Prostate gland (tissue), 2 donors: ENCODE measurements around the gene CSPG4. TPM values are rescaled to one million over a fixed set of nuclear protein-coding genes. Genes with fewer than 3 reads are reported as not detected.
"Not testable (repeated sequence)": the region's sequence is repeated elsewhere in the genome, so short reads cannot be mapped to it uniquely, and the experiment has no call there.

Experiments used
- DNase-seq: peaks from one replicate; pipeline ENCODE4 v3.0.0-alpha.2; 2019; ENCODE audit warnings: low spot score
- H3K27ac ChIP-seq, 2 donors: fragments of 200-600 bp; sonication (generic); 2 replicates each; pipeline ENCODE4 v1.5.1; 2017 to 2019
- H3K27me3 ChIP-seq: fragments of 200-600 bp; sonication (generic); replicated peaks from 2 replicates; pipeline ENCODE4 v1.5.1; 2019; ENCODE audit not compliant: insufficient read depth
- H3K36me3 ChIP-seq, 2 donors: fragments of 200-600 bp; sonication (generic); 1 replicate in 1 of 2; 2 replicates in 1 of 2; pipeline versions ENCODE4 v1.5.1 to v1.8.1; 2017 to 2019
- H3K4me1 ChIP-seq: fragments of 200-600 bp; sonication (generic); replicated peaks from 2 replicates; pipeline ENCODE4 v1.5.1; 2019
- H3K4me3 ChIP-seq, 2 donors: fragments of 200-600 bp; sonication (generic); 2 replicates each; pipeline ENCODE4 v1.5.1; 2017 to 2019
- H3K9me3 ChIP-seq: fragments of 200-600 bp; sonication (generic); 2 replicates; pipeline ENCODE4 v1.5.1; 2017
- POLR2A ChIP-seq: fragments of 450-650 bp; IDR thresholded peaks from one replicate; pipeline ENCODE4 v1.6.1; 2016; ENCODE audit warnings: antibody characterized with exemption, mild to moderate bottlenecking
- POLR2AphosphoS5 ChIP-seq: sonication (generic); formaldehyde crosslinking; IDR thresholded peaks from one replicate; pipeline ENCODE4 v1.6.1; 2017; ENCODE audit warnings: antibody characterized with exemption
- WGBS: methylation state at CpG from one replicate; pipeline ENCODE4 v1.1.5; 2018; 5-methylcytosine and 5-hydroxymethylcytosine counted together
- intact Hi-C: fragments of 100-400 bp; cut with DNase I; formaldehyde crosslinking; loops from one replicate; pipeline ENCODE4 v1.14.2; 2022
- total RNA-seq, 2 donors: library from RNA; depleted of rRNA; stranded (reverse); fragments of >200 nt; gene quantifications; one replicate each; pipeline ENCODE4 v1.1.0, GENCODE V29; 2016
- TF ChIP-seq, protein P1 (sequence below), 4 experiments: fragments of 200-600 bp in 2 of 4; fragments of 450-650 bp in 2 of 4; sonication (generic) in 2 of 4; IDR thresholded peaks; 1 replicate in 3 of 4; 2 replicates in 1 of 4; pipeline ENCODE4 v1.5.1; 2016 to 2019; ENCODE audit warnings: antibody characterized with exemption in 4 of 4, mild to moderate bottlenecking in 2 of 4, moderate library complexity in 2 of 4

CSPG4 gene
- total RNA-seq, 2 donors from 2014 or later = 14.3 to 29.4 TPM

DNA sequence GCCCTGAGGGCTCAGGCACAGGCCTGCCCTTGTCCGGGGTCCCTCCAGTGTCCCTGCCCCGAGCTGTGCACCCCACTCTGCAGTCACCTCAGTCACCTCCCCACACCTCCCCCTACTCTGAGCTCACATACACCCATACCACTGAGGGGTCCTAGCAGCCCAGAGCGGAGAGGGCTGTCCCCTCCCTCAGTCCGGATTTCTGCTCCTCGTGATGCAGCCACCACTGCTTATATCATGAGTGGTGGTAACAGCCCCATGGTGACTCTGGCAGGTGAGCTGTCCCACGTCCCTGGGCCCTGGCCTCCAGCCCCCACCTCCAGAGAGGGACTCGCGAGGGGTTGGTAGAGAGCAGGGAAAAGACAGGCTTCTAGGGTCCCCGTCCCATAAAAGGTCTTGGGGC lies 8.0 kb downstream of the CSPG4 start:
- no peaks in the 10 kb centered on the region for H3K9me3 ChIP-seq
- peak overlapping the region; percentile 7 to 41 for H3K27ac ChIP-seq
- H3K4me3 ChIP-seq = no peak overlapping the region
- TF ChIP-seq POLR2AphosphoS5 (no peak), POLR2A (no peak)
- TF ChIP-seq, protein P1, sequence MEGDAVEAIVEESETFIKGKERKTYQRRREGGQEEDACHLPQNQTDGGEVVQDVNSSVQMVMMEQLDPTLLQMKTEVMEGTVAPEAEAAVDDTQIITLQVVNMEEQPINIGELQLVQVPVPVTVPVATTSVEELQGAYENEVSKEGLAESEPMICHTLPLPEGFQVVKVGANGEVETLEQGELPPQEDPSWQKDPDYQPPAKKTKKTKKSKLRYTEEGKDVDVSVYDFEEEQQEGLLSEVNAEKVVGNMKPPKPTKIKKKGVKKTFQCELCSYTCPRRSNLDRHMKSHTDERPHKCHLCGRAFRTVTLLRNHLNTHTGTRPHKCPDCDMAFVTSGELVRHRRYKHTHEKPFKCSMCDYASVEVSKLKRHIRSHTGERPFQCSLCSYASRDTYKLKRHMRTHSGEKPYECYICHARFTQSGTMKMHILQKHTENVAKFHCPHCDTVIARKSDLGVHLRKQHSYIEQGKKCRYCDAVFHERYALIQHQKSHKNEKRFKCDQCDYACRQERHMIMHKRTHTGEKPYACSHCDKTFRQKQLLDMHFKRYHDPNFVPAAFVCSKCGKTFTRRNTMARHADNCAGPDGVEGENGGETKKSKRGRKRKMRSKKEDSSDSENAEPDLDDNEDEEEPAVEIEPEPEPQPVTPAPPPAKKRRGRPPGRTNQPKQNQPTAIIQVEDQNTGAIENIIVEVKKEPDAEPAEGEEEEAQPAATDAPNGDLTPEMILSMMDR (IDR thresholded peaks at IDR 0.05) = no peak
- no peaks in the 10 kb centered on the region for H3K4me1 ChIP-seq
- H3K36me3 ChIP-seq = no peaks in the 10 kb centered on the region
- no peaks in the 10 kb centered on the region for H3K27me3 ChIP-seq
- intact Hi-C loops = no loop called here
- no peak for DNase-seq
- 96% methylated on average over 9 of the region's 9 CpGs for WGBS

GRCh38 chr15:75704263-75704615 lies 8.4 kb downstream of the CSPG4 start:
- Histone ChIP-seq H3K4me1 (no peaks in the 10 kb centered on the region), H3K27ac (peak overlapping the region; percentile 7 to 41), H3K36me3 (no peaks in the 10 kb centered on the region), H3K4me3 (no peak overlapping the region), H3K27me3 (no peaks in the 10 kb centered on the region), H3K9me3 (no peaks in the 10 kb centered on the region)
- TF ChIP-seq, protein P1 (IDR thresholded peaks at IDR 0.05) = no peak
- TF ChIP-seq POLR2AphosphoS5 = no peak
- TF ChIP-seq POLR2A = no peak
- intact Hi-C loops = no loop called here
- DNase-seq = no peak
- 59% methylated on average over 6 of the region's 6 CpGs for WGBS

DNA sequence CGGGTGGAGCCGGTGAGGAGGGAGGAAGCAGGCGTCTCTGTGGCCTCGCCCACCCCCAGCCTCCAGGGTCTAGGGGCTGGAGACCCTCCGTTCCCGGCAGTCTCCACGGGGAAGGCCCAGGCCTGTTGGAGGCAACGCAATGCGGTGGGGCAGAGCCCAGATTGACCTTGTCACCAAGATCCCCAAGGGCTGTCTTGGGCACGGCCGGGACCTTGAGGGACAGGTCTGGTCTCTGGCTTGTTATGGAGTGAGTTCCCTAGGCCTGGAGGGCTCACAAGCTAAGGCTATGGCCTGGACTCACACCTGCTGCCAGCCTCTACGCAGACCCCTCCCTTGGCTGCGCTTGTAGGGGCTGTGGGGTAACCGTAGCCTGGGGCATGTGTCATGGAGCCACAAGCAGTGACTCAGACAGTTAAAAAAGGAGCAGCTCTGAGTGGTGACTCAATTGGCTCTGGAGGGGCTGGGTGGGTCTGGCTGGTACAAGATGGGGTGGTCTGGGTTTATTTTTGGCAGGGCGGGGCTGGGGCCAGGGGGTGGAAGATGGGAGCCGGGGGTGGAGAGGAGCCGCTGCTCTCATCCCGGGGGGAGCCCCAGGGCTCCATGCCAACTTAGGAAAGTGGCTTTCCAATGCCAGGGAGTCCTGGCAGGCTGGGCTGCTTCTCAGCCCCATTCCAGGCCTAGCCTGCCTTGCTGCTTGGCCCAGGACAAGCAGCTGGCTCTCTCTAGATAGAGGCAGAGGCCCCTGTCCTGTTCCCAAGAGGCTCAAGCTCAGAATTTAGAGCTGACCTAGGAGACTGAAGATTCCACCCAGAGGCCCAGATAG lies 9.0 kb downstream of the CSPG4 start:
- H3K27ac ChIP-seq, H3K36me3 ChIP-seq, DNase-seq, H3K27me3 ChIP-seq, intact Hi-C loops, H3K4me1 ChIP-seq, H3K9me3 ChIP-seq, H3K4me3 ChIP-seq: not testable (repeated sequence)
- no CpG with 5 or more reads among the region's 18 CpGs for WGBS

DNA sequence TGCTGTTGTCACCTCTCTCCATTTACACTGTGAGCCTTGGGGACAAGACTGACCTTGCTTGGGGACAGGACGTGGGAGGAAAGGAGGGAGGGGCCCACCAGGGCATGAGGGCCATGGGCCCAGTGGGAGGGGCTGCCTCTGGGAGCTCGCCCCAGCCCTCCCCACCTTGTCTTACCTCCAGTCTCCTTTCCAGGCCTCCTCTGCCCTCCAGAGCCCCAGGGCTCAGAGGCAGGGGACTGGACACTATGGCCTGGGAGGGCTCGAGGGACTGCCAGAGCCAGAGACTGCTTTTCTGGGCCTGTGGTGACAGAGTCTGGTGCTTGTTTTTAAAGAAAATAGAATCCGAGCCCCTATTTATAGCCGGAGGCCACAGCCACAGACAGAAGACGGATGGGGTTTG lies 10.2 kb downstream of the CSPG4 start:
- TF ChIP-seq, protein P1 (IDR thresholded peaks at IDR 0.05) = no peak
- no peak for TF ChIP-seq POLR2AphosphoS5
- Histone ChIP-seq H3K36me3 (no peaks in the 10 kb centered on the region), H3K9me3 (no peaks in the 10 kb centered on the region), H3K27me3 (no peaks in the 10 kb centered on the region), H3K4me3 (no peak overlapping the region), H3K27ac (peak overlapping the region in 1 of 2 donors; percentile 35), H3K4me1 (no peaks in the 10 kb centered on the region)
- 77% methylated on average over 5 of the region's 6 CpGs for WGBS
- intact Hi-C loops = no loop called here
- no peak for DNase-seq

GRCh38 chr15:75701071-75702003 lies 11.3 kb downstream of the CSPG4 start:
- peak overlapping the region in 1 of 2 donors; percentile 35 for H3K27ac ChIP-seq
- intact Hi-C loops, H3K4me1 ChIP-seq, H3K27me3 ChIP-seq, H3K9me3 ChIP-seq, H3K4me3 ChIP-seq, H3K36me3 ChIP-seq, DNase-seq: not testable (repeated sequence)
- WGBS = 63% methylated on average over 13 of the region's 13 CpGs

DNA sequence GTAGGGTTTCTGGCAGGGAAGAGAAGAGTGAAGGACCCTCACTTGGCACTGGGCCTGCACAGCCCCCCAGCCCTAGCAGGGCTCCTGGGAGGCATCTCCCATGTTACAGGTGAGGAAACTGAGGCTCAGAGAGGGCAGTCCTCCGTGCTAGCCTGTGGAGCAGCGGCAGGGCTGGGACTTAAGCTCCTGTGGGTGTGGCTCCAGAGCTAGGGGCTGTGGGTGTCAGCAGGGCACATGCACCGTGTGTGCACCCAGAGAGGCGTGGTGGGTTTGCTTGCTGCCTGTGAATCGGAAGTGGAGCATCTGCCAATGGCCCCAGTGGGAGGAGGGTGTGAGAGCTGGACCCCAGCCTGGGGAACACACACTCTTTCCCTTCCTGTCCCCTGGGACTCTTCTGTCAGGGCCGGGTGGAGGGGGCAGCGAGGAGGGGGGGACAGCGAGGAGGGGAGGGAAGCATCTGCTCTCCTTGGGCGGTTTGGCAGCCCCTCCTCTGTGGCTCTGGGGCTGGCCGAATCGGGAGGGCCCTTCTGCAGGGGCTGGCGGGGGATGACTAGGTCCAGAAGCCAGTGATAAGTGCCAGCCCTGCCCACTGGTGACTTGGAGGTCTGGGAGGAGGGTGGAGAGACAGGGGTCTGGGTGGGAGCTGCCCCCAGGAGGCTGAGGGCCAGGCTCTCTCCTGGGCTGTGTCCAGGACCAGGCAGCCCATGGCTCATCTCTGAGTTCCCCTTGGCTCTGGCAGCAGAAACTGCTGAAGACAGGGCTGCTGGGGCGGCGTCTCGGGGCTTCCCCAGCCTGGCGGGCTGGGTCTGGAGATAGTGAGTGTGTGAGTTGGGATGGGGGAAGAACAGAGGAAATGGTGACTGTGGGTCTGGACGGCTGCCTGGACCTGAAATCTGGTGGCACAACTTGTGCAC lies 12.4 kb downstream of the CSPG4 start:
- DNase-seq, H3K36me3 ChIP-seq, H3K9me3 ChIP-seq, H3K4me3 ChIP-seq, H3K4me1 ChIP-seq, H3K27me3 ChIP-seq, intact Hi-C loops: not testable (repeated sequence)
- 6% methylated on average over 8 of the region's 17 CpGs for WGBS
- peak overlapping the region in 1 of 2 donors; percentile 66 for H3K27ac ChIP-seq

DNA sequence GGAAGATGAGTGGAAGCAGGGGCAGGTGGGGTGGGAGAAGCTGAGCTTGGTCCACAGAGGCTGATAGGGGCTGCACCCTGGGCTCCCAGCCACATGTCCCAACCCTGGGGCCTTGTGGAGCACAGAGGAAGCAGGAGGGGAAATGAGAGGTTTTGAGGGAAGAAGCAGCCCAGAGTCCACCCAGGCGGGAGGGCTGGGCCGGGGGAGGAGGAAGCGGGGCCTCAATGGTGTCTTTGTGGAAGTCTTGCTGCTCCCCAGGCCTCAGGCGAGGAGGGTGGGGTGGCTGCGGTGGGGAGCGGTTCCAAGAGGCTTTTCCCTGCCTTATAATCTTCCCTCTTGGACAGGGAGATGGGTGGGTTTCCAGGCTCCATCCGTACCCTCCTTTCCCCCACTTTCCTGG lies 13.1 kb downstream of the CSPG4 start:
- peak overlapping the region; percentile 66 to 73 for H3K27ac ChIP-seq
- H3K9me3 ChIP-seq, H3K4me3 ChIP-seq, H3K27me3 ChIP-seq, DNase-seq, intact Hi-C loops, H3K36me3 ChIP-seq, H3K4me1 ChIP-seq: not testable (repeated sequence)
- WGBS = 76% methylated on average over 7 of the region's 7 CpGs

DNA sequence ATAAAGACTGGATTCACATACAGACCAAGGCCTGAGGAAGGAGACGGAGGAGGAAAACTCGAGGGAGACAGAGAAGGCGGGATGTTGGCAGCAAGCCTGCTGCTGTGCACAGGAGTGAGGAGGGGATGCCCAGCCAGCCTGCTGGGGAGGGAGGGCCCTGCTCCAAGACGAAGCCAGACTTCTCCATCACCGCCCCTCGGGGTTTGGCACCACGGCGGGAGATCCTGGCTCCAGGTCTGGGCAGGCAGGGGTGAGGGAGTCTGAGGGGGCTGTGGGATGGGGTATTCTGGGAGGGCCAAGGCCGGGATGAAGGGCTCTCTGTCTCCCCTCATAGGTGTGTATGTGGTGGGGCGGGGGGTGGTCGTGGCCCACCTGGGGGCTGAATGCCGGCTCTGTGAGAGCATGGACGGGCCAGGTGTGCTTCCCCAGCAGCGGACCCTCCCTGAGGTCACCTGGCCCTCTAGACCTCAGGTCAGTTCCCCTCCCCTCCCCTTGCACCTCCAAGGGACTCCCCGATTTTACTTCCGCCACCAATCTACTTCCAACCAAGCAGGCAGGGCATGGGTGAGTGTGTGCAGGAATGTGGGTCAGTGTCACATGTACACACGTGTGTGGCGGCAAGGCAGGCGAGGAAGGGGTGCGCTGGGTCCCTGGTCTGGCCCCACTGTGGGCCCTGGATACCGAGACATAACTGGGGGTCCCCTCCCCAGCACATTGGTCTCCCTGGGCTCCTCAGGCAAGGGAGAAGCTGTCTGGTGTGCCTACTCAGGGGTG lies 14.5 kb downstream of the CSPG4 start:
- peaks cover 12% of the 10 kb centered on the region for H3K4me1 ChIP-seq
- WGBS = 46% methylated on average over 20 of the region's 21 CpGs
- DNase-seq, H3K27me3 ChIP-seq, H3K36me3 ChIP-seq, intact Hi-C loops, H3K9me3 ChIP-seq, H3K4me3 ChIP-seq: not testable (repeated sequence)
- H3K27ac ChIP-seq = peak overlapping the region; percentile 66 to 73
